CD4-positive, alpha-beta T cell treated with Interleukin-17A for 1 hour (primary cell): Measurements from ENCODE around the gene SPATA12.
"Not testable (repeated sequence)": the region's sequence is repeated elsewhere in the genome, so short reads cannot be mapped to it uniquely, and the experiment has no call there.

Experiments
- DNase-seq: peaks from one replicate; pipeline ENCODE4 v3.0.0-alpha.2; 2020

The SPATA12 gene

GRCh38 chr3:57057351-57057750 is 3.1 kb upstream of the SPATA12 start:
- DNase-seq = no peak

- DNase-seq = no peak
These were observed 1.1 kb upstream of the SPATA12 start for GRCh38 chr3:57059411-57059810.

- no peak for DNase-seq
These were observed 1.1 kb downstream of the SPATA12 start for GRCh38 chr3:57061556-57061955.

GRCh38 chr3:57062101-57062631 is 1.7 kb downstream of the SPATA12 start:
- no peak for DNase-seq

GRCh38 chr3:57063032-57063431 is 2.6 kb downstream of the SPATA12 start:
- DNase-seq = no peak

GRCh38 chr3:57064001-57064400 is 3.5 kb downstream of the SPATA12 start:
- no peak for DNase-seq

- no peak for DNase-seq
These were observed 4.1 kb downstream of the SPATA12 start for GRCh38 chr3:57064572-57064971.

GRCh38 chr3:57065588-57065987 is 5.1 kb downstream of the SPATA12 start:
- no peak for DNase-seq

- no peak for DNase-seq
These were observed 6.0 kb downstream of the SPATA12 start for GRCh38 chr3:57066471-57066870.

GRCh38 chr3:57068437-57069089 is 8.1 kb downstream of the SPATA12 start:
- peak; percentile 9 for DNase-seq

GRCh38 chr3:57069503-57069902 is 9.0 kb downstream of the SPATA12 start:
- no peak for DNase-seq

GRCh38 chr3:57073628-57074027 is 13.2 kb downstream of the SPATA12 start:
- no peak for DNase-seq

GRCh38 chr3:57074135-57074534 is 13.7 kb downstream of the SPATA12 start:
- no peak for DNase-seq

GRCh38 chr3:57076422-57076951 is 16.0 kb downstream of the SPATA12 start:
- DNase-seq = no peak

GRCh38 chr3:57077630-57078343 is 17.3 kb downstream of the SPATA12 start:
- DNase-seq = no peak

GRCh38 chr3:57078344-57078634 is 17.8 kb downstream of the SPATA12 start:
- DNase-seq = peak; percentile 18

GRCh38 chr3:57078635-57079473 is 18.4 kb downstream of the SPATA12 start:
- no peak for DNase-seq

GRCh38 chr3:57079474-57079831 is 19.0 kb downstream of the SPATA12 start:
- no peak for DNase-seq

- no peak for DNase-seq
These were observed 19.7 kb downstream of the SPATA12 start for GRCh38 chr3:57080171-57080570.

GRCh38 chr3:57081173-57081572 is 20.7 kb downstream of the SPATA12 start:
- DNase-seq = no peak

GRCh38 chr3:57082481-57082880 is 22.0 kb downstream of the SPATA12 start:
- DNase-seq = no peak

GRCh38 chr3:57083266-57083995 is 23.0 kb downstream of the SPATA12 start:
- DNase-seq = not testable (repeated sequence)

- no peak for DNase-seq
These were observed 24.7 kb downstream of the SPATA12 start for GRCh38 chr3:57085211-57085610.
